HEK293 (cell line): ENCODE measurements around the gene SFR1.

ENCODE experiments used
- BCL11A ChIP-seq: fragments of 450-650 bp; formaldehyde crosslinking; IDR thresholded peaks from 2 replicates; pipeline ENCODE4 v1.5.1; 2016; ENCODE audit warnings: low read depth, missing biosample characterization, missing genetic modification characterization
- GLIS1 ChIP-seq: fragments of 450-650 bp; formaldehyde crosslinking; IDR thresholded peaks from 2 replicates; pipeline ENCODE4 v1.5.1; 2016; ENCODE audit warnings: missing biosample characterization, missing genetic modification characterization
- GLIS2 ChIP-seq: fragments of 450-650 bp; formaldehyde crosslinking; IDR thresholded peaks from 2 replicates; pipeline ENCODE4 v1.5.1; 2016; ENCODE audit warnings: missing biosample characterization, missing genetic modification characterization
- HOXC10 ChIP-seq: sonication (generic); formaldehyde crosslinking; IDR thresholded peaks from 2 replicates; pipeline ENCODE4 v1.8.1; 2023; ENCODE audit warnings: mild to moderate bottlenecking, missing genetic modification reagents
- HOXD13 ChIP-seq: sonication (generic); formaldehyde crosslinking; IDR thresholded peaks from 2 replicates; pipeline ENCODE4 v1.8.0; 2022; ENCODE audit warnings: missing genetic modification reagents, borderline replicate concordance
- KLF1 ChIP-seq: fragments of 450-650 bp; formaldehyde crosslinking; IDR thresholded peaks from 2 replicates; pipeline ENCODE4 v1.5.1; 2016; ENCODE audit warnings: missing biosample characterization, missing genetic modification characterization
- KLF7 ChIP-seq: fragments of 450-650 bp; formaldehyde crosslinking; IDR thresholded peaks from 2 replicates; pipeline ENCODE4 v1.5.1; 2016; ENCODE audit warnings: missing biosample characterization, missing genetic modification characterization, borderline replicate concordance
- ZBTB48 ChIP-seq: fragments of 450-650 bp; formaldehyde crosslinking; IDR thresholded peaks from 2 replicates; pipeline ENCODE4 v1.5.1; 2016; ENCODE audit warnings: missing biosample characterization, missing genetic modification characterization
- ZFP3 ChIP-seq: fragments of 450-650 bp; formaldehyde crosslinking; IDR thresholded peaks from 2 replicates; pipeline ENCODE4 v1.5.1; 2016; ENCODE audit warnings: low read depth, missing biosample characterization, missing genetic modification characterization
- ZNF133 ChIP-seq: fragments of 450-650 bp; formaldehyde crosslinking; IDR thresholded peaks from 2 replicates; pipeline ENCODE4 v1.5.1; 2016; ENCODE audit warnings: missing biosample characterization, missing genetic modification characterization
- ZNF140 ChIP-seq: fragments of 450-650 bp; formaldehyde crosslinking; IDR thresholded peaks from 2 replicates; pipeline ENCODE4 v1.5.1; 2016; ENCODE audit warnings: missing biosample characterization, missing genetic modification characterization
- ZNF248 ChIP-seq: fragments of 450-650 bp; formaldehyde crosslinking; IDR thresholded peaks from 2 replicates; pipeline ENCODE4 v1.5.1; 2017; ENCODE audit warnings: missing biosample characterization, missing genetic modification characterization
- ZNF302 ChIP-seq: fragments of 450-650 bp; formaldehyde crosslinking; IDR thresholded peaks from 2 replicates; pipeline ENCODE4 v1.5.1; 2016; ENCODE audit warnings: missing biosample characterization, missing genetic modification characterization, low read depth
- ZNF335 ChIP-seq: fragments of 450-650 bp; formaldehyde crosslinking; conservative IDR thresholded peaks from 2 replicates; pipeline ENCODE4 v1.5.1; 2016; ENCODE audit warnings: missing biosample characterization, missing genetic modification characterization
- ZNF341 ChIP-seq: fragments of 450-650 bp; formaldehyde crosslinking; IDR thresholded peaks from 2 replicates; pipeline ENCODE4; 2016; ENCODE audit warnings: low read depth, missing biosample characterization, missing genetic modification characterization
- ZNF366 ChIP-seq: fragments of 450-650 bp; formaldehyde crosslinking; conservative IDR thresholded peaks from 2 replicates; pipeline ENCODE4 v1.5.1; 2016; ENCODE audit warnings: missing biosample characterization, missing genetic modification characterization
- ZNF48 ChIP-seq: fragments of 450-650 bp; formaldehyde crosslinking; IDR thresholded peaks from 2 replicates; pipeline ENCODE4 v1.5.1; 2016; ENCODE audit warnings: missing biosample characterization, missing genetic modification characterization
- ZNF521 ChIP-seq: fragments of 450-650 bp; formaldehyde crosslinking; IDR thresholded peaks from 2 replicates; pipeline ENCODE4 v1.5.1; 2017; ENCODE audit warnings: missing biosample characterization, mild to moderate bottlenecking, missing genetic modification characterization
- ZNF530 ChIP-seq: fragments of 450-650 bp; formaldehyde crosslinking; IDR thresholded peaks from 2 replicates; pipeline ENCODE4 v1.5.1; 2016; ENCODE audit warnings: low read depth, missing biosample characterization, missing genetic modification characterization
- ZNF549 ChIP-seq: fragments of 450-650 bp; IDR thresholded peaks from 2 replicates; pipeline ENCODE4 v1.5.1; 2018; ENCODE audit warnings: missing biosample characterization, missing genetic modification characterization, mild to moderate bottlenecking, inconsistent platforms, moderate library complexity
- ZNF600 ChIP-seq: fragments of 450-650 bp; formaldehyde crosslinking; IDR thresholded peaks from 2 replicates; pipeline ENCODE4 v1.5.1; 2016; ENCODE audit warnings: missing biosample characterization, missing genetic modification characterization
- ZNF610 ChIP-seq: fragments of 450-650 bp; formaldehyde crosslinking; IDR thresholded peaks from 2 replicates; pipeline ENCODE4 v1.5.1; 2016; ENCODE audit warnings: missing biosample characterization, missing genetic modification characterization, borderline replicate concordance
- ZNF664 ChIP-seq: fragments of 450-650 bp; formaldehyde crosslinking; IDR thresholded peaks from 2 replicates; pipeline ENCODE4 v1.5.1; 2016; ENCODE audit warnings: missing biosample characterization, missing genetic modification characterization
- ZNF677 ChIP-seq: fragments of 450-650 bp; IDR thresholded peaks from 2 replicates; pipeline ENCODE4 v1.5.0; 2018; ENCODE audit warnings: missing biosample characterization, mild to moderate bottlenecking, missing genetic modification characterization, moderate library complexity
- ZNF843 ChIP-seq: fragments of 450-650 bp; formaldehyde crosslinking; IDR thresholded peaks from 2 replicates; pipeline ENCODE4 v1.5.1; 2016; ENCODE audit warnings: missing biosample characterization, missing genetic modification characterization
- TF ChIP-seq, protein P1 (sequence below): fragments of 450-650 bp; formaldehyde crosslinking; IDR thresholded peaks from 2 replicates; pipeline ENCODE4 v1.5.1; 2016; ENCODE audit warnings: missing biosample characterization, missing genetic modification characterization
- TF ChIP-seq, protein P2 (sequence below): fragments of 450-650 bp; formaldehyde crosslinking; IDR thresholded peaks from 2 replicates; pipeline ENCODE4 v1.5.1; 2017; ENCODE audit warnings: missing biosample characterization, missing genetic modification characterization
- TF ChIP-seq, protein P3 (sequence below): fragments of 450-650 bp; formaldehyde crosslinking; IDR thresholded peaks from 2 replicates; pipeline ENCODE4 v1.5.1; 2016; ENCODE audit warnings: missing biosample characterization, missing genetic modification characterization
- TF ChIP-seq, protein P4 (sequence below): fragments of 450-650 bp; formaldehyde crosslinking; IDR thresholded peaks from 2 replicates; pipeline ENCODE4 v1.5.1; 2016; ENCODE audit warnings: missing biosample characterization, missing genetic modification characterization
- TF ChIP-seq, protein P5 (sequence below): fragments of 450-650 bp; formaldehyde crosslinking; IDR thresholded peaks from 2 replicates; pipeline ENCODE4 v1.5.0; 2017; ENCODE audit warnings: missing biosample characterization, missing genetic modification characterization, borderline replicate concordance

SFR1 gene

DNA sequence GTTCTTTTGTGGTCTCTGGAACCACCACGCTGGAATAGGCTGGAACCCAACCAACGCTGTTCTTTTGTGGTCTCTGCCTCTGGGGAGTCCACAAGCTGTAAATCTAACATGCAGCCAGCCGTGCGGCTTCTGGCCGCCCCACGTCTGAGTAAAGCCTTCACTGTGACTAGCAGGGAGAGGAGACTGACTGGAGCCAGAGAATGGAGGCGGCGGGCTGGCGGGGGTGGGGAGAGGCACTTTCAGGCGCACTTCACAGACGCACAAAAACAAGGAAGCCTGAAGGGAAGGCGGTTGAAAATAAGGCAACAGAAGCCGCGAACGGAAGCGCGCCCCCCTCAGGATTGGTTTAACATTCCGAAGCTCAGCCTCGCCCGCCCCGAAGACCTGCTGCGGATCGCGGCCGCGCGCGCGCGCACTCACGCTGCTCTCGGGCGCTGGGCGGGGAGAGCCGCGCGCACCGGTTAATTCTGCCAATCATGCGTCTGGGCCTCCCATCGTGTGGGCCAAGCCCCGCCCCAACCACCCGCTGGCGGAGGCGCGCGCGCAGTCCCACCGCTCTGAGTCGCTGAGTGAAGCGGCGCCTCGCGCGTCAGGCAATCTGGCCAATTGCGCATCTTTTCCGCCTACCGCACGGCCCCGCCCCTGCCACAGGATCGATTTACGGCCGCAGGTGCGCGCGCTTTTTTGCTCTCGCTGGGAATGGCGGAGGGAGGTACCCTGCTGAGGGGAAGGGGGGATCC lies at the start of gene SFR1 (continued):
- TF ChIP-seq ZNF48 (no peak), ZNF133 (tag by site-specific recombination) (no peak), ZNF610 (0 out of 2 replicates have a peak, but pooled peaks have one; percentile 43), ZNF521 (tag by site-specific recombination) (no peak), ZNF335 (peak; percentile 86), HOXC10 (CRISPR knock-in tag) (peak; percentile 98), GLIS1 (tag by site-specific recombination) (peak; percentile 73), ZNF248 (no peak), ZNF600 (tag by site-specific recombination) (peak; percentile 10; the same call in 1 of the 2 replicates), ZNF140 (no peak), HOXD13 (CRISPR knock-in tag) (no peak), ZNF366 (tag by site-specific recombination) (peak; percentile 71; the same call in 1 of the 2 replicates), BCL11A (no peak), KLF7 (peak; percentile 62; the same call in 1 of the 2 replicates), ZNF677 (no peak), ZFP3 (no peak), ZNF843 (tag by site-specific recombination) (peak; percentile 34; the same call in 1 of the 2 replicates), ZNF549 (tag by site-specific recombination) (no peak), ZNF664 (tag by site-specific recombination) (no peak), GLIS2 (tag by site-specific recombination) (peak; percentile 73), ZBTB48 (tag by site-specific recombination) (no peak), ZNF302 (tag by site-specific recombination) (no peak), ZNF530 (tag by site-specific recombination) (no peak), KLF1 (tag by site-specific recombination) (peak; percentile 81), ZNF341 (peak; percentile 92)
- TF ChIP-seq, protein P1, sequence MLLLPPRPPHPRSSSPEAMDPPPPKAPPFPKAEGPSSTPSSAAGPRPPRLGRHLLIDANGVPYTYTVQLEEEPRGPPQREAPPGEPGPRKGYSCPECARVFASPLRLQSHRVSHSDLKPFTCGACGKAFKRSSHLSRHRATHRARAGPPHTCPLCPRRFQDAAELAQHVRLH (tag by site-specific recombination) = no peak
- TF ChIP-seq, protein P2, sequence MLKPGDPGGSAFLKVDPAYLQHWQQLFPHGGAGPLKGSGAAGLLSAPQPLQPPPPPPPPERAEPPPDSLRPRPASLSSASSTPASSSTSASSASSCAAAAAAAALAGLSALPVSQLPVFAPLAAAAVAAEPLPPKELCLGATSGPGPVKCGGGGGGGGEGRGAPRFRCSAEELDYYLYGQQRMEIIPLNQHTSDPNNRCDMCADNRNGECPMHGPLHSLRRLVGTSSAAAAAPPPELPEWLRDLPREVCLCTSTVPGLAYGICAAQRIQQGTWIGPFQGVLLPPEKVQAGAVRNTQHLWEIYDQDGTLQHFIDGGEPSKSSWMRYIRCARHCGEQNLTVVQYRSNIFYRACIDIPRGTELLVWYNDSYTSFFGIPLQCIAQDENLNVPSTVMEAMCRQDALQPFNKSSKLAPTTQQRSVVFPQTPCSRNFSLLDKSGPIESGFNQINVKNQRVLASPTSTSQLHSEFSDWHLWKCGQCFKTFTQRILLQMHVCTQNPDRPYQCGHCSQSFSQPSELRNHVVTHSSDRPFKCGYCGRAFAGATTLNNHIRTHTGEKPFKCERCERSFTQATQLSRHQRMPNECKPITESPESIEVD = no peak
- TF ChIP-seq, protein P3, sequence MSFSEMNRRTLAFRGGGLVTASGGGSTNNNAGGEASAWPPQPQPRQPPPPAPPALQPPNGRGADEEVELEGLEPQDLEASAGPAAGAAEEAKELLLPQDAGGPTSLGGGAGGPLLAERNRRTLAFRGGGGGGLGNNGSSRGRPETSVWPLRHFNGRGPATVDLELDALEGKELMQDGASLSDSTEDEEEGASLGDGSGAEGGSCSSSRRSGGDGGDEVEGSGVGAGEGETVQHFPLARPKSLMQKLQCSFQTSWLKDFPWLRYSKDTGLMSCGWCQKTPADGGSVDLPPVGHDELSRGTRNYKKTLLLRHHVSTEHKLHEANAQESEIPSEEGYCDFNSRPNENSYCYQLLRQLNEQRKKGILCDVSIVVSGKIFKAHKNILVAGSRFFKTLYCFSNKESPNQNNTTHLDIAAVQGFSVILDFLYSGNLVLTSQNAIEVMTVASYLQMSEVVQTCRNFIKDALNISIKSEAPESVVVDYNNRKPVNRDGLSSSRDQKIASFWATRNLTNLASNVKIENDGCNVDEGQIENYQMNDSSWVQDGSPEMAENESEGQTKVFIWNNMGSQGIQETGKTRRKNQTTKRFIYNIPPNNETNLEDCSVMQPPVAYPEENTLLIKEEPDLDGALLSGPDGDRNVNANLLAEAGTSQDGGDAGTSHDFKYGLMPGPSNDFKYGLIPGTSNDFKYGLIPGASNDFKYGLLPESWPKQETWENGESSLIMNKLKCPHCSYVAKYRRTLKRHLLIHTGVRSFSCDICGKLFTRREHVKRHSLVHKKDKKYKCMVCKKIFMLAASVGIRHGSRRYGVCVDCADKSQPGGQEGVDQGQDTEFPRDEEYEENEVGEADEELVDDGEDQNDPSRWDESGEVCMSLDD (tag by site-specific recombination) = no peak
- TF ChIP-seq, protein P4, sequence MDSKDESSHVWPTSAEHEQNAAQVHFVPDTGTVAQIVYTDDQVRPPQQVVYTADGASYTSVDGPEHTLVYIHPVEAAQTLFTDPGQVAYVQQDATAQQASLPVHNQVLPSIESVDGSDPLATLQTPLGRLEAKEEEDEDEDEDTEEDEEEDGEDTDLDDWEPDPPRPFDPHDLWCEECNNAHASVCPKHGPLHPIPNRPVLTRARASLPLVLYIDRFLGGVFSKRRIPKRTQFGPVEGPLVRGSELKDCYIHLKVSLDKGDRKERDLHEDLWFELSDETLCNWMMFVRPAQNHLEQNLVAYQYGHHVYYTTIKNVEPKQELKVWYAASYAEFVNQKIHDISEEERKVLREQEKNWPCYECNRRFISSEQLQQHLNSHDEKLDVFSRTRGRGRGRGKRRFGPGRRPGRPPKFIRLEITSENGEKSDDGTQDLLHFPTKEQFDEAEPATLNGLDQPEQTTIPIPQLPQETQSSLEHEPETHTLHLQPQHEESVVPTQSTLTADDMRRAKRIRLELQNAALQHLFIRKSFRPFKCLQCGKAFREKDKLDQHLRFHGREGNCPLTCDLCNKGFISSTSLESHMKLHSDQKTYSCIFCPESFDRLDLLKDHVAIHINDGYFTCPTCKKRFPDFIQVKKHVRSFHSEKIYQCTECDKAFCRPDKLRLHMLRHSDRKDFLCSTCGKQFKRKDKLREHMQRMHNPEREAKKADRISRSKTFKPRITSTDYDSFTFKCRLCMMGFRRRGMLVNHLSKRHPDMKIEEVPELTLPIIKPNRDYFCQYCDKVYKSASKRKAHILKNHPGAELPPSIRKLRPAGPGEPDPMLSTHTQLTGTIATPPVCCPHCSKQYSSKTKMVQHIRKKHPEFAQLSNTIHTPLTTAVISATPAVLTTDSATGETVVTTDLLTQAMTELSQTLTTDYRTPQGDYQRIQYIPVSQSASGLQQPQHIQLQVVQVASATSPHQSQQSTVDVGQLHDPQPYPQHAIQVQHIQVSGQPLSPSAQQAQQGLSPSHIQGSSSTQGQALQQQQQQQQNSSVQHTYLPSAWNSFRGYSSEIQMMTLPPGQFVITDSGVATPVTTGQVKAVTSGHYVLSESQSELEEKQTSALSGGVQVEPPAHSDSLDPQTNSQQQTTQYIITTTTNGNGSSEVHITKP (tag by site-specific recombination) = no peak
- TF ChIP-seq, protein P5, sequence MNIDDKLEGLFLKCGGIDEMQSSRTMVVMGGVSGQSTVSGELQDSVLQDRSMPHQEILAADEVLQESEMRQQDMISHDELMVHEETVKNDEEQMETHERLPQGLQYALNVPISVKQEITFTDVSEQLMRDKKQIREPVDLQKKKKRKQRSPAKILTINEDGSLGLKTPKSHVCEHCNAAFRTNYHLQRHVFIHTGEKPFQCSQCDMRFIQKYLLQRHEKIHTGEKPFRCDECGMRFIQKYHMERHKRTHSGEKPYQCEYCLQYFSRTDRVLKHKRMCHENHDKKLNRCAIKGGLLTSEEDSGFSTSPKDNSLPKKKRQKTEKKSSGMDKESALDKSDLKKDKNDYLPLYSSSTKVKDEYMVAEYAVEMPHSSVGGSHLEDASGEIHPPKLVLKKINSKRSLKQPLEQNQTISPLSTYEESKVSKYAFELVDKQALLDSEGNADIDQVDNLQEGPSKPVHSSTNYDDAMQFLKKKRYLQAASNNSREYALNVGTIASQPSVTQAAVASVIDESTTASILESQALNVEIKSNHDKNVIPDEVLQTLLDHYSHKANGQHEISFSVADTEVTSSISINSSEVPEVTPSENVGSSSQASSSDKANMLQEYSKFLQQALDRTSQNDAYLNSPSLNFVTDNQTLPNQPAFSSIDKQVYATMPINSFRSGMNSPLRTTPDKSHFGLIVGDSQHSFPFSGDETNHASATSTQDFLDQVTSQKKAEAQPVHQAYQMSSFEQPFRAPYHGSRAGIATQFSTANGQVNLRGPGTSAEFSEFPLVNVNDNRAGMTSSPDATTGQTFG = no peak
